ENCODE data around the gene TET2.

Gene TET2

GRCh38 chr4:105327222-105327621, 180.5 kb downstream of the TET2 start:
- H3K27me3 ChIP-seq (ENCODE audit: insufficient read depth, low read depth, severe bottlenecking) = no peaks in the 10 kb centered on the region
- H3K9me3 ChIP-seq (ENCODE audit: severe bottlenecking) = no peaks in the 10 kb centered on the region
- no peak overlapping the region for H3K27ac ChIP-seq
- no peaks in the 10 kb centered on the region for H3K36me3 ChIP-seq
- no peak overlapping the region for H3K4me3 ChIP-seq (ENCODE audit: low read depth, low read length)
- TF ChIP-seq, protein P1, sequence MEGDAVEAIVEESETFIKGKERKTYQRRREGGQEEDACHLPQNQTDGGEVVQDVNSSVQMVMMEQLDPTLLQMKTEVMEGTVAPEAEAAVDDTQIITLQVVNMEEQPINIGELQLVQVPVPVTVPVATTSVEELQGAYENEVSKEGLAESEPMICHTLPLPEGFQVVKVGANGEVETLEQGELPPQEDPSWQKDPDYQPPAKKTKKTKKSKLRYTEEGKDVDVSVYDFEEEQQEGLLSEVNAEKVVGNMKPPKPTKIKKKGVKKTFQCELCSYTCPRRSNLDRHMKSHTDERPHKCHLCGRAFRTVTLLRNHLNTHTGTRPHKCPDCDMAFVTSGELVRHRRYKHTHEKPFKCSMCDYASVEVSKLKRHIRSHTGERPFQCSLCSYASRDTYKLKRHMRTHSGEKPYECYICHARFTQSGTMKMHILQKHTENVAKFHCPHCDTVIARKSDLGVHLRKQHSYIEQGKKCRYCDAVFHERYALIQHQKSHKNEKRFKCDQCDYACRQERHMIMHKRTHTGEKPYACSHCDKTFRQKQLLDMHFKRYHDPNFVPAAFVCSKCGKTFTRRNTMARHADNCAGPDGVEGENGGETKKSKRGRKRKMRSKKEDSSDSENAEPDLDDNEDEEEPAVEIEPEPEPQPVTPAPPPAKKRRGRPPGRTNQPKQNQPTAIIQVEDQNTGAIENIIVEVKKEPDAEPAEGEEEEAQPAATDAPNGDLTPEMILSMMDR (IDR thresholded peaks at IDR 0.05; ENCODE audit: low read depth, low read length) = no peak
- DNase-seq = no peak

DNA sequence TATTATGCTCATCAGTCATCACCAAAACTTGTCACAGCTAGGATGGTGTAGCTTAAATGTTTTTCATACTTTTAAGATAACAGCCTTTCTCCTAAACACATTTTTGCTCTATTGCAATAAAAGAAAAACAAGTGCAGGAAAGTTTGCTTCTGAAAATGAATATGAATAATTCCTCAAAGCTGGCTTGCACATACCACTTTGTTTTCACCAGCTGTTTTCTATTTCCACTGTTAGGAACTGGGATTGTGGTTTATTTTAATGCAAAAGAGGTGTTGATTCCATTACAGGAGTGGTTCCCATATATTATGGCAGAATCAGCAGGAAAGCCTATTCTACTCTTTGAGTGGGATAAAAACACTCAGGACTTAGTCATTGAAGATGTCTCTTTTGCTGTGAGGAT, 181.3 kb downstream of the TET2 start:
- Histone ChIP-seq H3K27ac (no peak overlapping the region), H3K4me3 (ENCODE audit: low read depth, low read length) (no peak overlapping the region), H3K36me3 (no peaks in the 10 kb centered on the region), H3K9me3 (ENCODE audit: severe bottlenecking) (no peaks in the 10 kb centered on the region), H3K27me3 (ENCODE audit: insufficient read depth, low read depth, severe bottlenecking) (no peaks in the 10 kb centered on the region)
- no peak for DNase-seq
- TF ChIP-seq, protein P1 (IDR thresholded peaks at IDR 0.05; ENCODE audit: low read depth, low read length) = no peak

GRCh38 chr4:105329081-105329480, 182.4 kb downstream of the TET2 start:
- Histone ChIP-seq H3K36me3 (no peaks in the 10 kb centered on the region), H3K27ac (no peak overlapping the region), H3K9me3 (ENCODE audit: severe bottlenecking) (no peaks in the 10 kb centered on the region), H3K4me3 (ENCODE audit: low read depth, low read length) (no peak overlapping the region), H3K27me3 (ENCODE audit: insufficient read depth, low read depth, severe bottlenecking) (no peaks in the 10 kb centered on the region)
- DNase-seq = no peak
- TF ChIP-seq, protein P1 (IDR thresholded peaks at IDR 0.05; ENCODE audit: low read depth, low read length) = no peak
